A673 (cell line): ENCODE data around the gene ITPR2. TPM values are rescaled to one million over a fixed set of nuclear protein-coding genes. Genes with fewer than 3 reads are reported as not detected.

Source experiments
- BruUV-seq: library from RNA; stranded (reverse); fragments of 400-500 nt; replicated peaks from 2 replicates; lab custom pipeline; 2021; lab: Mats Ljungman, UMichigan
- CTCF ChIA-PET: fragments of 300-600 bp; sonication (Branson Sonifier 250); formaldehyde crosslinking; loops from one replicate; lab custom pipeline; 2022; ENCODE audit warnings: antibody characterized with exemption; lab: Charles Lee
- POLR2A ChIA-PET: fragments of 300-600 bp; sonication (Branson Sonifier 250); formaldehyde crosslinking; loops from one replicate; lab custom pipeline; 2022; ENCODE audit warnings: antibody characterized with exemption; ENCODE audit not compliant: low non-redundant PET; lab: Charles Lee
- DNase-seq: peaks from one replicate; pipeline ENCODE4 v3.0.0-alpha.2; 2015; ENCODE audit warnings: low spot score
- H3K27ac ChIP-seq: fragments of 200-600 bp; sonication (generic); 2 replicates; pipeline ENCODE4 v1.5.1; 2016; ENCODE audit warnings: mixed run types, low read depth, mild to moderate bottlenecking, mixed read lengths, antibody characterized with exemption, low read length; ENCODE audit not compliant: poor library complexity, severe bottlenecking
- H3K27me3 ChIP-seq: fragments of 200-600 bp; sonication (generic); replicated peaks from 2 replicates; pipeline ENCODE4 v1.6.1; 2017; ENCODE audit warnings: mixed run types, low read depth, mild to moderate bottlenecking, mixed read lengths, antibody characterized with exemption, low read length; ENCODE audit not compliant: insufficient read depth, poor library complexity
- H3K36me3 ChIP-seq: fragments of 200-600 bp; sonication (generic); 2 replicates; pipeline ENCODE4 v1.6.1; 2016; ENCODE audit warnings: mixed run types, mild to moderate bottlenecking, mixed read lengths, antibody characterized with exemption, low read length; ENCODE audit not compliant: insufficient read depth, poor library complexity, severe bottlenecking
- H3K4me1 ChIP-seq: fragments of 200-600 bp; sonication (generic); 2 replicates; pipeline ENCODE4 v1.6.1; 2017; ENCODE audit warnings: mixed run types, mild to moderate bottlenecking, mixed read lengths, antibody characterized with exemption, low read length; ENCODE audit not compliant: insufficient read depth, poor library complexity, severe bottlenecking
- H3K4me3 ChIP-seq: fragments of 200-600 bp; sonication (generic); 2 replicates; pipeline ENCODE4 v1.5.1; 2016; ENCODE audit warnings: low read depth, mixed run types, mild to moderate bottlenecking, mixed read lengths, low read length; ENCODE audit not compliant: poor library complexity, severe bottlenecking
- H3K9me3 ChIP-seq: fragments of 200-600 bp; sonication (generic); 2 replicates; pipeline ENCODE4 v1.6.1; 2016; ENCODE audit warnings: mixed run types, low read depth, mild to moderate bottlenecking, mixed read lengths, antibody characterized with exemption, low read length; ENCODE audit not compliant: poor library complexity, severe bottlenecking
- EZH2 ChIP-seq: fragments of 200-600 bp; sonication (generic); IDR thresholded peaks from 2 replicates; pipeline ENCODE4 v1.6.1; 2017; ENCODE audit warnings: borderline replicate concordance, low read depth, mild to moderate bottlenecking, mixed read lengths, antibody characterized with exemption, low read length; ENCODE audit not compliant: poor library complexity, severe bottlenecking
- intact Hi-C: fragments of 100-400 bp; cut with micrococcal nuclease; formaldehyde crosslinking; loops from one replicate; pipeline ENCODE4 v1.10.0; 2022; ENCODE audit not compliant: unreplicated experiment
- total RNA-seq: library from RNA; stranded (reverse); gene quantifications from 2 replicates; pipeline ENCODE4 v1.2.3, GENCODE V29; 2021
- TF ChIP-seq, protein P1 (sequence below): fragments of 300-800, 200-600 bp; sonication (generic); conservative IDR thresholded peaks from 2 replicates; pipeline ENCODE4 v1.5.1; 2017; ENCODE audit warnings: low read depth, mild to moderate bottlenecking, antibody characterized with exemption, low read length, moderate library complexity, mixed read lengths

The ITPR2 gene
- total RNA-seq, 1 experiment from 2014 or later: 22.6 TPM

DNA sequence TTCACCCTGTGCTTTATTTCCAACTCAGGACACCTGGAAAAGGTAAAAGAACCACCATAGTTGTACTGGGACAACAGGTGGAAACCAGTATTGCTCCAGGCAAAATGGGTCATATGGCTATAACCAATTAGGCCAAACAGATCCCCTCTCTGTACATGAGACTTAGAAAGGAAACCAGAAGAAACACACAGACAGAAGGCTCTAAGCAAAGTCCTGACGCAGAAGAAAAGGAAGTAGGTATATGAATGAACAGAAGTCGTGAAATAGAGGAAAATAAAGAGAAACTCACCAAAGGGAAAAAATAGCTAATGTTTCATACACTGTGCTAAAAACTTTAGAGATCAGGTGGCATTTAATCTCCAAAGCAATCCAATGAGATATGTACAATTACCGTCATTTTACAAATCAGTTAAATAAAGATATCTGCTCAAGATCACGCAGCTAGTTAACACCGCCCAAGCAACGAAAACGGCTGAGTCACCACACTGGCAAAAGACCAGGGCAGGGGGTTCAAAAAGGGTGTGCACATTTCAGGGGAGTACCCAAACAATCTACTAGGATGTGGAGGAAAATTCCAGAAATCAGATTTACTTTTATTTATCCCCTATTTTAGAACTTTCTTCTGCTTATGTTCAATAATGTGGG is 82.3 kb downstream of the ITPR2 start:
- TF ChIP-seq EZH2: no peak
- TF ChIP-seq, protein P1, sequence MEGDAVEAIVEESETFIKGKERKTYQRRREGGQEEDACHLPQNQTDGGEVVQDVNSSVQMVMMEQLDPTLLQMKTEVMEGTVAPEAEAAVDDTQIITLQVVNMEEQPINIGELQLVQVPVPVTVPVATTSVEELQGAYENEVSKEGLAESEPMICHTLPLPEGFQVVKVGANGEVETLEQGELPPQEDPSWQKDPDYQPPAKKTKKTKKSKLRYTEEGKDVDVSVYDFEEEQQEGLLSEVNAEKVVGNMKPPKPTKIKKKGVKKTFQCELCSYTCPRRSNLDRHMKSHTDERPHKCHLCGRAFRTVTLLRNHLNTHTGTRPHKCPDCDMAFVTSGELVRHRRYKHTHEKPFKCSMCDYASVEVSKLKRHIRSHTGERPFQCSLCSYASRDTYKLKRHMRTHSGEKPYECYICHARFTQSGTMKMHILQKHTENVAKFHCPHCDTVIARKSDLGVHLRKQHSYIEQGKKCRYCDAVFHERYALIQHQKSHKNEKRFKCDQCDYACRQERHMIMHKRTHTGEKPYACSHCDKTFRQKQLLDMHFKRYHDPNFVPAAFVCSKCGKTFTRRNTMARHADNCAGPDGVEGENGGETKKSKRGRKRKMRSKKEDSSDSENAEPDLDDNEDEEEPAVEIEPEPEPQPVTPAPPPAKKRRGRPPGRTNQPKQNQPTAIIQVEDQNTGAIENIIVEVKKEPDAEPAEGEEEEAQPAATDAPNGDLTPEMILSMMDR: no peak
- intact Hi-C loops: no loop called here
- DNase-seq: no peak
- peaks cover 9% of the 10 kb centered on the region for H3K9me3 ChIP-seq
- CTCF ChIA-PET: no interaction called here
- H3K36me3 ChIP-seq: no peaks in the 10 kb centered on the region
- POLR2A ChIA-PET: no interaction called here
- peaks cover 41% of the 10 kb centered on the region for H3K4me1 ChIP-seq
- H3K4me3 ChIP-seq: no peak overlapping the region
- no peaks in the 10 kb centered on the region for H3K27me3 ChIP-seq
- BruUV-seq: no TSS peak
- H3K27ac ChIP-seq: peak overlapping the region; percentile 18

DNA sequence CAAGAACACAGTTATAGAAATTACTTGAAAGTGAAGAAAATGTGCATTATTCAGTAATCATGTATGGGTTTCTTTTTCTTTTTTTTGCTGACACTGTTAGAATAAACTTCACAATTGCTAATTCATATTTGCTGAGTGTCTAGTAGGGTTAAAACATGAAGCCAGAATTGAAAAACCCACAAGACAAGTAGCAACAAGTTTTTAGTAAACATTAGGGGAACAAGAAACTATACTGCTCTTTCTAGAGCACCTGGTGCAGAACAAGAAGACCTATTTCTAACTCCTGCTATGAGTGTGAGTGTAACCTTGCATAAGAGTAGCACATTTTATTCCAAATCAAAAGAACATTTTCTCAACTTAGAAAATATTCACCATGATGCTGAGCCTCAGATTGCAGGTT is 83.2 kb downstream of the ITPR2 start:
- no TSS peak for BruUV-seq

DNA sequence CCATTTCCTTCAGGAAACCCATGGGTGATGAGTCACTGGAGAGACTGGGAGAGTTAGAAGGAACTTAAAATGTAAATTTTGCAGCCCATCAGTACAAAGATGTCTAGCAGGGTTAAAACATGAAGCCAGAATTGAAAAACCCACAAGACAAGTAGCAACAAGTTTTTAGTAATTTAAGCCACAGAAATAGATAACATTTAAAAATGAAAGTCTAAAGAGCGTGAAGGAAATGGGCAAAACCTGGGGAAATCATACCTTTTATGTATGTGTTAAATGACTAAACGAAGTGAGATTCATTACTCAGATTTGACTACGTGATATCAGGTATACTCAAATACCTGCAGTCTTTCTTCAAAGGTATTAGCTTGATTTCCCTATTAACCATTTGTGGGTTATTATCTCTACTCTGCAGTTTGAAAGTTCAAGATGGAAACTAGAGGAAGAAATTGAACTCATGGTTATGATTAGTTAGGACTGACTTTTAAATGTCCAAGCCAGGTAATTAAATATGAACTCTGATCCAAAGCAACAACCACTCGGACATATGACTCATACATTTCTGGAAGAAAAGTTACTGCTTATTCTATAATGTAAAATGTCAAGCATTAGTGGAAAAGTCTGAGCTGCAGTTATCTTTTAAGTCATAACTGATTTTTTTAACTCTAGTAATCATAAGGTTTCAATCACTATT is 84.1 kb downstream of the ITPR2 start:
- DNase-seq: peak; percentile 94
- Histone ChIP-seq H3K36me3 (no peaks in the 10 kb centered on the region), H3K27me3 (no peaks in the 10 kb centered on the region), H3K9me3 (peaks cover 1% of the 10 kb centered on the region), H3K4me3 (peak overlapping the region; percentile 18), H3K4me1 (peaks cover 52% of the 10 kb centered on the region), H3K27ac (peak overlapping the region; percentile 49)
- TF ChIP-seq, protein P1: no peak
- no TSS peak for BruUV-seq
- CTCF ChIA-PET: no interaction called here
- intact Hi-C loops: loop anchor here (5.0 kb wide), 1 partner anchor 78 kb away; no protein-coding TSS in a partner anchor
- POLR2A ChIA-PET: no interaction called here

More for the DNA sequence above, 83.2 kb downstream of the ITPR2 start:
- ChIA-PET CTCF (no interaction called here), POLR2A (no interaction called here)
- no peaks in the 10 kb centered on the region for H3K36me3 ChIP-seq
- DNase-seq: no peak
- H3K4me3 ChIP-seq: no peak overlapping the region
- intact Hi-C loops: loop anchor here (5.0 kb wide), 1 partner anchor 78 kb away; no protein-coding TSS in a partner anchor
- H3K27me3 ChIP-seq: no peaks in the 10 kb centered on the region
- peaks cover 9% of the 10 kb centered on the region for H3K9me3 ChIP-seq
- H3K4me1 ChIP-seq: peaks cover 50% of the 10 kb centered on the region
- H3K27ac ChIP-seq: peak overlapping the region; percentile 49
- TF ChIP-seq EZH2: no peak
- TF ChIP-seq, protein P1: no peak
